ENCODE results near the gene SSX4. TPM values are rescaled to one million over a fixed set of nuclear protein-coding genes. Genes with fewer than 3 reads are reported as not detected.

SSX4 gene, protein sequence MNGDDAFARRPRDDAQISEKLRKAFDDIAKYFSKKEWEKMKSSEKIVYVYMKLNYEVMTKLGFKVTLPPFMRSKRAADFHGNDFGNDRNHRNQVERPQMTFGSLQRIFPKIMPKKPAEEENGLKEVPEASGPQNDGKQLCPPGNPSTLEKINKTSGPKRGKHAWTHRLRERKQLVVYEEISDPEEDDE
- total RNA-seq = not detected in 2 replicates

DNA sequence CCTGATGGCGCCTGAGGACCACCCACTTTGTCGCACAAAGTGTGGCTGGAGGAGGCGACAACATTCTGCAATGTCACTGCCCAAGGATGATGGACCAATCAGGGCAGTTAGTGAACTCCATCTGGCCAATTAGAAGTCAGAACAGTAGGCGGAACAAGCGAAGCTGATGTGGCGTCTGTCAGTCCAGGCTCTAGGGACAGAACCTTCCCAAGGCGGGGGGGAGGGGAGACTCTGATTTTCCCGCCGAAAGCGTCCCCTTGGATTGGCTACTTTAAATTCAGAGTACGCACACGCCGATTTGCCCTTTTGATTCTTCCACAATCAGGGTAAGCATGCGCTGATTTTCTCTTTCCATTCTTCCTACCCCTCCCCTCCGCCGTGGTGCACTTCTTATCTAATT, at the start of gene SSX4:
Gene SSX4 (plus strand): TSS at position 301 of the 400 bp plus-strand sequence. CDS start 515 bp downstream, outside the sequence.

DNA sequence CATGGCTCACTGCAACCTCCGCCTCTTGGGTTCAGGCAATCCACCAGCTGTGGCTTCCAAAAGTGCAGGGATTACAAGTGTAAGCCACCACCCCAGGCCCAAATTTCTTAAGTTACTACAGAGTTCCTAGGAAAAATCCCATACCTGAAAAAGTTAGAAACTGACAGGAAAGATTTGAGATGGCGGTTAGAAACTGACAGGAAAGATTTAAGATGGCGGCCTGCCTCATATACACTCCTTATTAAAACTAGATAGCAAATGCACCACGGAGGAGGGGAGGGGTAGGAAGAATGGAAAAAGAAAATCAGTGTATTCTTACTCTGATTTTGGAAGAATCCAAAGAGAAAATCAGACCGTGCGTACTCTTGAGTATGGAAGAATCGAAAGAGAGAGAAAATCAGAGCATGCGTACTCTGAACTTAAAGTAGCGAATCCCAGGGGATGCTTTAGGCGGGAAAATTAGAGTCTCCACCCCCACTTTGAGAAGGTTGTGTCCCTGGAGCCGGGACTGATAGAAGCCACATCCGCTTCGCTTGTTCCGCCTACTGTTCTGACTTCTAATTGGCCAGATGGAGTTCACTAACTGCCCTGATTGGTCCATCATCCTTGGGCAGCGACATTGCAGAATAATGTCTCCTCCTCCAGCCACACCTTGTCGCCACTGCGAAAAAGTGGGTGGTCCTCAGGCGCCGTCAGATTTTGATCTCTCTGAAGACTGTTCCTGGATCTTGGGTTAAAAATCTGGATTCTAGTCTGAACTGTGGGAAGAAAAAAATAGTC, 26.8 kb upstream of the SSX4 start, which contains the start of gene SSX3:
Gene SSX3 (minus strand): TSS at position 389 of the 780 bp plus-strand sequence. CDS start 1,454 bp downstream, outside the sequence.

DNA sequence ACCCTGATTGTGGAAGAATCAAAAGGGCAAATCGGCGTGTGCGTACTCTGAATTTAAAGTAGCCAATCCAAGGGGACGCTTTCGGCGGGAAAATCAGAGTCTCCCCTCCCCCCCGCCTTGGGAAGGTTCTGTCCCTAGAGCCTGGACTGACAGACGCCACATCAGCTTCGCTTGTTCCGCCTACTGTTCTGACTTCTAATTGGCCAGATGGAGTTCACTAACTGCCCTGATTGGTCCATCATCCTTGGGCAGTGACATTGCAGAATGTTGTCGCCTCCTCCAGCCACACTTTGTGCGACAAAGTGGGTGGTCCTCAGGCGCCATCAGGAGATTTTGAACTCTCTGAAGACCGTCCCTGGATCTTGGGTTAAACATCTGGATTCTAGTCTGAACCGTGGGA, 28.5 kb downstream of the SSX4 start, which contains the start of gene SSX4B:
Gene SSX4B (minus strand): TSS at position 101 of the 400 bp plus-strand sequence. CDS start 588 bp downstream, outside the sequence.

Small RNA genes lying within 50 kb of the gene (small RNA-seq; reads per million reads assigned to genes)
- gene AL606490.4 = not detected
- not detected for gene AL606490.7
- not detected for gene AL606490.9

Other genes starting within 250 kb of the SSX4 start
- not detected in 2 replicates for gene SSX5, start 186.7 kb upstream of the SSX4 start, total RNA-seq
- not detected in 2 replicates for gene SSX1, start 128.1 kb upstream of the SSX4 start, total RNA-seq
- gene SSX3, start 26.8 kb upstream of the SSX4 start, total RNA-seq = not detected in 2 replicates
- gene SSX4B, start 28.4 kb downstream of the SSX4 start, total RNA-seq = not detected in 2 replicates
- gene SLC38A5, start 86.7 kb downstream of the SSX4 start, total RNA-seq = 31.8 and 76.5 TPM in 2 replicates
- 56.7 and 67.2 TPM in 2 replicates for gene FTSJ1, start 92.7 kb downstream of the SSX4 start, total RNA-seq
- gene PORCN, start 125.5 kb downstream of the SSX4 start, total RNA-seq = 6.1 and 8.5 TPM in 2 replicates
- gene EBP, start 138.3 kb downstream of the SSX4 start, total RNA-seq = 89.1 and 143 TPM in 2 replicates
- 7.2 and 7.8 TPM in 2 replicates for gene TBC1D25, start 156.2 kb downstream of the SSX4 start, total RNA-seq
- gene RBM3, start 190.9 kb downstream of the SSX4 start, total RNA-seq = 339 and 433 TPM in 2 replicates
- 65.3 and 85.5 TPM in 2 replicates for gene WDR13, start 214.0 kb downstream of the SSX4 start, total RNA-seq